K562 (cell line): Measurements from ENCODE around the gene EPSTI1. TPM values are rescaled to one million over a fixed set of nuclear protein-coding genes. Genes with fewer than 3 reads are reported as not detected.
A peak's percentile ranks its signal among the peaks of the same experiment; 100 is the strongest.

Source experiments
- ATAC-seq: fragments of 200-7000 bp; cut with Tn5 transposase; 3 replicates; pipeline ENCODE4 v1.9.1; 2020; ENCODE audit warnings: moderate library complexity
- BruUV-seq: library from RNA; stranded (reverse); fragments of 400-500 nt; replicated peaks from 2 replicates; lab custom pipeline; 2021; lab: Mats Ljungman, UMichigan
- CTCF ChIA-PET: fragments of 300-600 bp; formaldehyde crosslinking; extraction: SDS; loops from one replicate; lab custom pipeline; 2021; ENCODE audit warnings: low intra/inter-chr PET ratio; lab: Yijun Ruan, JAX
- POLR2A ChIA-PET: fragments of 300-600, 350-650 bp; sonication (Branson Sonifier 250); formaldehyde crosslinking; extraction: SDS; loops from one replicate; lab custom pipeline; 2021; ENCODE audit warnings: antibody characterized with exemption, inconsistent platforms; lab: Yijun Ruan, JAX
- DNase-seq, 4 experiments: peaks; one replicate each; pipeline versions ENCODE4 v3.0.0 to v3.0.0-alpha.2; 2011 to 2018; ENCODE audit warnings: low spot score in 3 of 4, mixed read lengths in 3 of 4; ENCODE audit errors: extremely low read depth in 1 of 4
- FAIRE-seq: peaks from 2 replicates; lab custom pipeline; 2011; peaks lifted over from hg19 to GRCh38; lab: Jason Lieb, UNC
- H2AFZ ChIP-seq: 2 replicates; pipeline ENCODE4 v1.6.0; 2011; ENCODE audit warnings: low read depth, low read length, control low read depth, inconsistent platforms
- H3K27ac ChIP-seq: fragments of 200-600 bp; 3 replicates; pipeline ENCODE4 v1.8.0; 2011; ENCODE audit warnings: low read depth, mild to moderate bottlenecking, control low read depth, inconsistent platforms, low read length, moderate library complexity, mixed read lengths; ENCODE audit errors: extremely low read depth
- H3K27me3 ChIP-seq, 2 experiments: fragments of 300-600 bp in 1 of 2; 2 replicates in 1 of 2; 3 replicates in 1 of 2; pipeline versions ENCODE4 v1.6.0 to v1.8.0; 2011; ENCODE audit warnings: inconsistent platforms in 2 of 2, low read length in 2 of 2, mild to moderate bottlenecking in 1 of 2, mixed read lengths in 1 of 2, moderate library complexity in 1 of 2; ENCODE audit not compliant: control insufficient read depth in 2 of 2, insufficient read depth in 2 of 2
- H3K36me3 ChIP-seq: fragments of 300-600 bp; 3 replicates; pipeline ENCODE4 v1.8.0; 2011; ENCODE audit warnings: mild to moderate bottlenecking, low read length, inconsistent platforms; ENCODE audit not compliant: control insufficient read depth, insufficient read depth
- H3K4me1 ChIP-seq, 2 experiments: fragments of 200-600 bp in 1 of 2; replicated peaks in 1 of 2; 2 replicates in 1 of 2; 3 replicates in 1 of 2; pipeline versions ENCODE4 v1.5.1 to v1.8.0; 2011; ENCODE audit warnings: inconsistent platforms in 2 of 2, low read length in 2 of 2, mild to moderate bottlenecking in 1 of 2, mixed read lengths in 1 of 2, moderate library complexity in 1 of 2; ENCODE audit not compliant: control insufficient read depth in 2 of 2, insufficient read depth in 2 of 2
- H3K4me2 ChIP-seq: 2 replicates; pipeline ENCODE4 v1.6.1; 2011; ENCODE audit warnings: low read length, control low read depth, inconsistent platforms, mixed read lengths; ENCODE audit not compliant: insufficient read depth
- H3K4me3 ChIP-seq: fragments of 200-600 bp; sonication (generic), shearing (Covaris generic); 2 replicates; pipeline ENCODE4 v1.5.1; 2016; ENCODE audit warnings: control low read depth, inconsistent platforms
- H3K79me2 ChIP-seq: fragments of 200-600 bp; 3 replicates; pipeline ENCODE4 v1.8.0; 2011; ENCODE audit warnings: low read length, inconsistent platforms; ENCODE audit not compliant: control insufficient read depth, insufficient read depth
- H3K9ac ChIP-seq, 2 experiments: 2 replicates each; pipeline versions ENCODE4 v1.6.0 to v1.6.1; 2011; ENCODE audit warnings: low read depth in 2 of 2, low read length in 2 of 2, control low read depth in 1 of 2, inconsistent platforms in 1 of 2, mild to moderate bottlenecking in 1 of 2, mixed read lengths in 1 of 2; ENCODE audit not compliant: insufficient read depth in 1 of 2
- H3K9me1 ChIP-seq: one replicate; pipeline ENCODE4 v1.6.0; 2011; ENCODE audit warnings: inconsistent platforms, mild to moderate bottlenecking, low read length, moderate library complexity; ENCODE audit not compliant: control insufficient read depth, insufficient read depth
- H3K9me3 ChIP-seq: replicated peaks from 2 replicates; pipeline ENCODE4 v1.5.1; 2011; ENCODE audit warnings: low read depth, low read length, inconsistent platforms; ENCODE audit not compliant: control insufficient read depth, insufficient read depth
- H4K20me1 ChIP-seq: replicated peaks from 2 replicates; pipeline ENCODE4 v1.6.1; 2011; ENCODE audit warnings: low read length, inconsistent platforms, mixed read lengths; ENCODE audit not compliant: control insufficient read depth, insufficient read depth
- MYNN ChIP-seq, 2 experiments: sonication (generic); formaldehyde crosslinking in 1 of 2; IDR thresholded peaks; 2 replicates each; pipeline versions ENCODE4 v1.5.0 to v1.6.1; 2016 to 2020; ENCODE audit warnings: antibody characterized with exemption in 1 of 2, missing genetic modification reagents in 1 of 2
- WGBS: fragments of 100-300 bp; shearing (Covaris generic); methylation state at CpG from one replicate; pipeline ENCODE4 v1.1.6; 2016; ENCODE audit warnings: low coverage, mixed read lengths; ENCODE audit not compliant: insufficient coverage; ENCODE audit errors: missing lambda C conversion rate; 5-methylcytosine and 5-hydroxymethylcytosine counted together
- in situ Hi-C: fragments of 300-500 bp; cut with MboI; formaldehyde crosslinking; loops from 4 replicates; pipeline ENCODE4 v1.15.0; 2018; ENCODE audit warnings: inconsistent platforms, mixed read lengths
- intact Hi-C: fragments of 100-400 bp; cut with micrococcal nuclease; formaldehyde crosslinking; loops from 2 replicates; pipeline ENCODE4 v1.14.2; 2022
- polyA plus RNA-seq, 8 experiments: library from polyadenylated mRNA; depleted of rRNA in 4 of 8; stranded (reverse) in 5 of 8; unstranded in 3 of 8; fragments of >200 nt; fragmentation: Nextera tagmentation in 2 of 8; fragmentation: Illumina TruSeq in 1 of 8; extraction: Ambion mirVana in 2 of 8; extraction: Trizol in 1 of 8; gene quantifications; 2 replicates each; pipeline versions ENCODE4 v1.2.1 to v1.2.3, GENCODE V29; 2011 to 2014; ENCODE audit warnings: inconsistent platforms in 1 of 8, missing spikeins in 1 of 8
- total RNA-seq, 7 experiments: library from RNA; depleted of rRNA in 6 of 7; stranded (reverse); fragments of >200 nt in 6 of 7; fragmentation: Illumina TruSeq in 2 of 7; extraction: Trizol in 2 of 7; gene quantifications; 2 replicates each; pipeline versions ENCODE4 v1.2.1 to v1.2.3, GENCODE V29; 2011 to 2021; ENCODE audit warnings: low replicate concordance in 1 of 7
- TF ChIP-seq, protein P1 (sequence below), 2 experiments: fragments of 450-650 bp in 1 of 2; sonication (generic) in 1 of 2; formaldehyde crosslinking in 1 of 2; IDR thresholded peaks in 1 of 2; conservative IDR thresholded peaks in 1 of 2; 2 replicates each; pipeline versions ENCODE4 v1.6.1 to v1.8.1; 2016 to 2023; ENCODE audit warnings: mild to moderate bottlenecking in 2 of 2, moderate library complexity in 2 of 2, inconsistent platforms in 1 of 2, missing genetic modification reagents in 1 of 2
- TF ChIP-seq, protein P2 (sequence below): fragments of 250-450 bp; sonication (Bioruptor Pico); IDR thresholded peaks from 2 replicates; pipeline ENCODE4 v1.6.1; 2021; ENCODE audit warnings: mild to moderate bottlenecking

Gene EPSTI1
- total and polyA plus RNA-seq, 9 of the 15 experiments (the other 6 are each of a cell fraction or from before 2014, with no cell fraction given): 0.18 to 1.0 TPM; not detected in 7

GRCh38 chr13:42996584-42996983 is 4.5 kb upstream of the EPSTI1 start:
- H2AFZ ChIP-seq: no peak overlapping the region
- CTCF ChIA-PET: no interaction called here
- ATAC-seq: no peak
- POLR2A ChIA-PET: no interaction called here
- in situ Hi-C loops: no loop called here
- H4K20me1 ChIP-seq: no peaks in the 10 kb centered on the region
- FAIRE-seq: no peak
- TF ChIP-seq, protein P1, sequence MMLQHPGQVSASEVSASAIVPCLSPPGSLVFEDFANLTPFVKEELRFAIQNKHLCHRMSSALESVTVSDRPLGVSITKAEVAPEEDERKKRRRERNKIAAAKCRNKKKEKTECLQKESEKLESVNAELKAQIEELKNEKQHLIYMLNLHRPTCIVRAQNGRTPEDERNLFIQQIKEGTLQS (IDR thresholded peaks at IDR 0.05): peak; percentile 21; the same call in 1 of the 2 replicates
- TF ChIP-seq, protein P1 (CRISPR knock-in tag; conservative IDR thresholded peaks at IDR 0.05): no peak
- TF ChIP-seq, protein P2, sequence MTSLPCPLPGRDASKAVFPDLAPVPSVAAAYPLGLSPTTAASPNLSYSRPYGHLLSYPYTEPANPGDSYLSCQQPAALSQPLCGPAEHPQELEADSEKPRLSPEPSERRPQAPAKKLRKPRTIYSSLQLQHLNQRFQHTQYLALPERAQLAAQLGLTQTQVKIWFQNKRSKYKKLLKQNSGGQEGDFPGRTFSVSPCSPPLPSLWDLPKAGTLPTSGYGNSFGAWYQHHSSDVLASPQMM: no peak
- TF ChIP-seq MYNN (IDR thresholded peaks at IDR 0.05) (no peak), MYNN (CRISPR knock-in tag; IDR thresholded peaks at IDR 0.05) (no peak)
- TF ChIP-seq, all 486 proteins: peak for 1
- H3K9me1 ChIP-seq: no peaks in the 10 kb centered on the region
- no peaks in the 10 kb centered on the region for H3K79me2 ChIP-seq
- H3K4me3 ChIP-seq: no peak overlapping the region
- H3K4me1 ChIP-seq: peaks cover 0 to 5% of the 10 kb centered on the region in 2 experiments; a peak in 3 of 5 replicates
- no peak overlapping the region for H3K27ac ChIP-seq
- H3K9me3 ChIP-seq: no peaks in the 10 kb centered on the region
- no TSS peak for BruUV-seq
- no peak for DNase-seq
- WGBS: 2% methylated on average over 3 of the region's 3 CpGs
- no peaks in the 10 kb centered on the region for H3K36me3 ChIP-seq
- H3K4me2 ChIP-seq: no peak overlapping the region
- H3K9ac ChIP-seq: no peak overlapping the region
- H3K27me3 ChIP-seq: peaks cover 2 to 4% of the 10 kb centered on the region in 2 experiments; a peak in 2 of 5 replicates
- intact Hi-C loops: no loop called here
